HL-60 (cell line): ENCODE results near the gene FBXL7.

ENCODE experiments used
- DNase-seq, 2 experiments: peaks; one replicate each; pipeline ENCODE4 v3.0.0-alpha.2; 2010 to 2020; ENCODE audit warnings: low read depth in 1 of 2, low spot score in 1 of 2
- H3K27ac ChIP-seq: fragments of 250-450 bp; sonication (Bioruptor Pico); replicated peaks from 2 replicates; pipeline ENCODE4 v1.5.1; 2020; ENCODE audit warnings: mild to moderate bottlenecking, moderate library complexity
- H3K27me3 ChIP-seq: fragments of 250-450 bp; sonication (Bioruptor Pico); 2 replicates; pipeline ENCODE4 v1.5.1; 2021; ENCODE audit warnings: mild to moderate bottlenecking, moderate library complexity; ENCODE audit not compliant: insufficient read depth, poor library complexity, severe bottlenecking
- H3K4me3 ChIP-seq: replicated peaks from 2 replicates; pipeline ENCODE4 v1.5.1; 2011; ENCODE audit warnings: mild to moderate bottlenecking, control low read depth, low read length; ENCODE audit not compliant: insufficient read depth
- CTCF ChIP-seq: IDR thresholded peaks from one replicate; pipeline ENCODE4 v1.5.1; 2011; ENCODE audit warnings: low read length, control low read depth, inconsistent platforms; ENCODE audit not compliant: insufficient read depth
- GABPA ChIP-seq: IDR thresholded peaks from 2 replicates; pipeline ENCODE4 v1.6.1; 2012; ENCODE audit warnings: low read depth
- POLR2AphosphoS5 ChIP-seq: IDR thresholded peaks from 2 replicates; pipeline ENCODE4 v1.6.1; 2012; ENCODE audit warnings: low read depth
- REST ChIP-seq: IDR thresholded peaks from 2 replicates; pipeline ENCODE4 v1.6.1; 2012; ENCODE audit warnings: low read depth; ENCODE audit not compliant: insufficient replicate concordance
- SPI1 ChIP-seq: IDR thresholded peaks from 2 replicates; pipeline ENCODE4 v1.6.1; 2012; ENCODE audit warnings: low read depth, mild to moderate bottlenecking, borderline replicate concordance

Gene FBXL7

GRCh38 chr5:15787681-15788080 is 287.7 kb downstream of the FBXL7 start:
- Histone ChIP-seq H3K27ac (no peak overlapping the region), H3K4me3 (no peak overlapping the region), H3K27me3 (no peaks in the 10 kb centered on the region)
- no peak for DNase-seq
- TF ChIP-seq CTCF (no peak), SPI1 (no peak), POLR2AphosphoS5 (no peak), GABPA (no peak), REST (no peak)

GRCh38 chr5:15789642-15790041 is 289.7 kb downstream of the FBXL7 start:
- no peak for TF ChIP-seq CTCF
- no peak for TF ChIP-seq GABPA
- no peak for TF ChIP-seq REST
- TF ChIP-seq POLR2AphosphoS5, result no peak
- TF ChIP-seq SPI1, result no peak
- no peak for DNase-seq
- Histone ChIP-seq H3K4me3 (no peak overlapping the region), H3K27ac (no peak overlapping the region), H3K27me3 (peaks cover 2% of the 10 kb centered on the region)

GRCh38 chr5:15790446-15791018 is 290.6 kb downstream of the FBXL7 start:
- no peak for DNase-seq
- Histone ChIP-seq H3K27ac (no peak overlapping the region), H3K27me3 (peaks cover 2% of the 10 kb centered on the region), H3K4me3 (no peak overlapping the region)
- TF ChIP-seq POLR2AphosphoS5 (no peak), CTCF (no peak), SPI1 (no peak), REST (no peak), GABPA (no peak)
